ENCODE data around the gene ARHGAP44. TPM values are rescaled to one million over a fixed set of nuclear protein-coding genes. Genes with fewer than 3 reads are reported as not detected.

ARHGAP44 gene
- total RNA-seq, 1 donor from 2014 or later, result 6.9 TPM

GRCh38 chr17:12990926-12991325 lies 201.6 kb downstream of the ARHGAP44 start:
- H3K36me3 Mint-ChIP-seq (ENCODE audit: low read depth), result peaks cover 63% of the 10 kb centered on the region
- H3K27me3 Mint-ChIP-seq, result no peaks in the 10 kb centered on the region
- no peak for TF ChIP-seq CTCF (IDR thresholded peaks at IDR 0.05)
- H3K4me1 Mint-ChIP-seq, result peaks cover 19% of the 10 kb centered on the region
- H3K9me3 Mint-ChIP-seq, result no peaks in the 10 kb centered on the region
- no peak for DNase-seq
- ATAC-seq (ENCODE audit: low read depth), result no peak
- H3K27ac Mint-ChIP-seq, result no peak overlapping the region
- POLR2A ChIA-PET, result no interaction called here
- no peak overlapping the region for H3K4me3 Mint-ChIP-seq
- CTCF ChIA-PET, result no interaction called here
- intact Hi-C loops (cut with micrococcal nuclease), result no loop called here

- H3K27ac Mint-ChIP-seq, result no peak overlapping the region
- CTCF ChIA-PET, result interaction anchor here (0.6 to 2.1 kb wide), 2 partner anchors 26 to 326 kb away, joined by 3 to 6 read pairs; partner anchors contain the start of gene ELAC2
- DNase-seq (no peak), ATAC-seq (ENCODE audit: low read depth) (no peak)
- H3K4me1 Mint-ChIP-seq, result peaks cover 19% of the 10 kb centered on the region
- H3K4me3 Mint-ChIP-seq, result no peak overlapping the region
- H3K9me3 Mint-ChIP-seq, result no peaks in the 10 kb centered on the region
- H3K36me3 Mint-ChIP-seq (ENCODE audit: low read depth), result peaks cover 80% of the 10 kb centered on the region
- intact Hi-C loops (cut with micrococcal nuclease), result no loop called here
- POLR2A ChIA-PET, result interaction anchor here (1.7 kb wide), 1 partner anchor 25 kb away, joined by 6 read pairs; the partner anchor contains the start of gene ELAC2
- H3K27me3 Mint-ChIP-seq, result no peaks in the 10 kb centered on the region
- TF ChIP-seq CTCF (IDR thresholded peaks at IDR 0.05), result no peak
Measured at GRCh38 chr17:12992676-12993075, 203.4 kb downstream of the ARHGAP44 start.

GRCh38 chr17:12993631-12994030 lies 204.3 kb downstream of the ARHGAP44 start:
- intact Hi-C loops (cut with micrococcal nuclease), result no loop called here
- no peak overlapping the region for H3K27ac Mint-ChIP-seq
- H3K36me3 Mint-ChIP-seq (ENCODE audit: low read depth), result peaks cover 90% of the 10 kb centered on the region
- H3K27me3 Mint-ChIP-seq, result no peaks in the 10 kb centered on the region
- peaks cover 13% of the 10 kb centered on the region for H3K4me1 Mint-ChIP-seq
- no peaks in the 10 kb centered on the region for H3K9me3 Mint-ChIP-seq
- ChIA-PET CTCF (no interaction called here), POLR2A (no interaction called here)
- no peak overlapping the region for H3K4me3 Mint-ChIP-seq
- DNase-seq (no peak), ATAC-seq (ENCODE audit: low read depth) (no peak)
- TF ChIP-seq CTCF (IDR thresholded peaks at IDR 0.05), result no peak

- no peak for TF ChIP-seq CTCF (IDR thresholded peaks at IDR 0.05)
- CTCF ChIA-PET, result no interaction called here
- ATAC-seq (ENCODE audit: low read depth), result no peak
Measured at GRCh38 chr17:12994341-12995074, 205.2 kb downstream of the ARHGAP44 start.

GRCh38 chr17:12995106-12995895 lies 206.0 kb downstream of the ARHGAP44 start:
- Mint-ChIP-seq H3K4me1 (no peaks in the 10 kb centered on the region), H3K27ac (no peak overlapping the region), H3K4me3 (no peak overlapping the region), H3K27me3 (no peaks in the 10 kb centered on the region), H3K36me3 (ENCODE audit: low read depth) (peaks cover 97% of the 10 kb centered on the region), H3K9me3 (no peaks in the 10 kb centered on the region)
- ATAC-seq (ENCODE audit: low read depth), result no peak
- ChIA-PET POLR2A (no interaction called here), CTCF (no interaction called here)
- intact Hi-C loops (cut with micrococcal nuclease), result no loop called here
- no peak for TF ChIP-seq CTCF (IDR thresholded peaks at IDR 0.05)
- no peak for DNase-seq

More at GRCh38 chr17:12994341-12995074, 205.2 kb downstream of the ARHGAP44 start:
- peaks cover 4% of the 10 kb centered on the region for H3K4me1 Mint-ChIP-seq
- no peaks in the 10 kb centered on the region for H3K27me3 Mint-ChIP-seq
- POLR2A ChIA-PET, result no interaction called here
- H3K9me3 Mint-ChIP-seq, result no peaks in the 10 kb centered on the region
- intact Hi-C loops (cut with micrococcal nuclease), result no loop called here
- H3K4me3 Mint-ChIP-seq, result no peak overlapping the region
- DNase-seq, result no peak
- peaks cover 99% of the 10 kb centered on the region for H3K36me3 Mint-ChIP-seq (ENCODE audit: low read depth)
- H3K27ac Mint-ChIP-seq, result no peak overlapping the region
